Calu3 (cell line): ENCODE results near the gene ARL14EP. TPM values are rescaled to one million over a fixed set of nuclear protein-coding genes. Genes with fewer than 3 reads are reported as not detected.

Source experiments
- BruUV-seq: library from RNA; stranded (reverse); fragments of 400-500 nt; replicated peaks from 2 replicates; lab custom pipeline; 2021; lab: Mats Ljungman, UMichigan
- CTCF ChIA-PET: fragments of 300-600 bp; sonication (Branson Sonifier 250); formaldehyde crosslinking; loops from one replicate; lab custom pipeline; 2022; ENCODE audit warnings: antibody characterized with exemption; lab: Charles Lee
- DNase-seq: peaks from one replicate; pipeline ENCODE4 v3.0.0; 2022
- H3K27ac Mint-ChIP-seq: one replicate; pipeline ENCODE4 v1.8.0; 2022; ENCODE audit warnings: mixed read lengths; ENCODE audit not compliant: unreplicated experiment
- H3K27me3 Mint-ChIP-seq: one replicate; pipeline ENCODE4 v1.8.0; 2022; ENCODE audit warnings: mixed read lengths; ENCODE audit not compliant: unreplicated experiment
- H3K36me3 Mint-ChIP-seq: one replicate; pipeline ENCODE4 v1.8.0; 2022; ENCODE audit warnings: mild to moderate bottlenecking, moderate library complexity, mixed read lengths; ENCODE audit not compliant: insufficient read depth, unreplicated experiment
- H3K4me1 Mint-ChIP-seq: one replicate; pipeline ENCODE4 v1.8.0; 2022; ENCODE audit warnings: mild to moderate bottlenecking, low read depth, mixed read lengths; ENCODE audit not compliant: unreplicated experiment
- H3K4me3 Mint-ChIP-seq: one replicate; pipeline ENCODE4 v1.8.0; 2022; ENCODE audit warnings: mild to moderate bottlenecking, low read depth, moderate library complexity, mixed read lengths; ENCODE audit not compliant: unreplicated experiment
- H3K9me3 Mint-ChIP-seq: one replicate; pipeline ENCODE4 v1.8.0; 2022; ENCODE audit warnings: low read depth, mixed read lengths; ENCODE audit not compliant: unreplicated experiment
- CTCF ChIP-seq: fragments of 200-600 bp; IDR thresholded peaks from one replicate; pipeline ENCODE4 v1.8.0; 2022; ENCODE audit warnings: antibody characterized with exemption; ENCODE audit not compliant: unreplicated experiment
- intact Hi-C: fragments of 100-400 bp; cut with micrococcal nuclease; formaldehyde crosslinking; loops from one replicate; pipeline ENCODE4 v1.10.0; 2022; ENCODE audit not compliant: unreplicated experiment
- total RNA-seq: library from RNA; stranded (reverse); gene quantifications from 2 replicates; pipeline ENCODE4 v1.2.3, GENCODE V29; 2022

Gene ARL14EP
- total RNA-seq, 1 experiment from 2014 or later: 17.6 TPM

DNA sequence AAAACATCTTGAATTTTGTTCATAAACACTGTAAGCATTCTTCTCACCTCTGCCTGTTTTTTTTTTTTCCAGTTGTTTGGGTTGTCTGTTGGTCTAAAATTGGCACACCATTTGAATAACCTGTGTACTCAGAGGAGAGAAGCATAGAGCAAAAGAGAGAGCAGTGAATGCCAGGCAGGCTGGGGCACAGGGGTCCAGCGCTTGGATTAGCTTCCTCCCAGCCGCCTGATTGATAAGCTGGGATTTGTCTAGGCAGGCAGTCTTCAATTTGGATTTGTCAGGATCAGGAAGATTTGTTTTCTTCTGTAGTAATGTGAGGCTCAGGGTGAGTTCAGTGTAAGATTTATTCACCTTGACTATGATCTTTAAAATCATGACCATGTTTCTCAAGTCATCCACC, 59.0 kb downstream of the ARL14EP start:
- CTCF ChIA-PET: no interaction called here
- no peak for TF ChIP-seq CTCF
- Mint-ChIP-seq H3K36me3 (no peaks in the 10 kb centered on the region), H3K27ac (no peak overlapping the region), H3K27me3 (no peaks in the 10 kb centered on the region), H3K4me3 (no peak overlapping the region), H3K4me1 (no peaks in the 10 kb centered on the region), H3K9me3 (no peaks in the 10 kb centered on the region)
- DNase-seq: no peak
- BruUV-seq: no TSS peak
- intact Hi-C loops: no loop called here

Other genes with a start within 250 kb of the ARL14EP start
- not detected in 2 replicates for gene FSHB, start 92.1 kb upstream of the ARL14EP start, total RNA-seq